DOHH2 (cell line): Measurements from ENCODE around the gene GDI1.
"Not testable (repeated sequence)": the region's sequence is repeated elsewhere in the genome, so short reads cannot be mapped to it uniquely, and the experiment has no call there.

Experiments used
- H3F3A ChIP-seq: fragments of 200-600 bp; sonication (generic), shearing (Covaris generic); 2 replicates; pipeline ENCODE4 v1.6.0; 2016; ENCODE audit warnings: antibody characterized with exemption, mild to moderate bottlenecking; ENCODE audit not compliant: control insufficient read depth, insufficient read depth
- H3K27ac ChIP-seq: fragments of 200-600 bp; sonication (generic); 2 replicates; pipeline ENCODE4 v1.5.1; 2014; ENCODE audit warnings: low read depth, mild to moderate bottlenecking, low read length, moderate library complexity
- H3K27me3 ChIP-seq: fragments of 200-600 bp; sonication (generic); 2 replicates; pipeline ENCODE4 v1.6.1; 2014; ENCODE audit warnings: mild to moderate bottlenecking, low read length, mixed read lengths; ENCODE audit not compliant: control insufficient read depth
- H3K36me3 ChIP-seq: fragments of 200-600 bp; sonication (generic); 2 replicates; pipeline ENCODE4 v1.6.1; 2014; ENCODE audit warnings: mild to moderate bottlenecking, low read length, moderate library complexity, mixed read lengths; ENCODE audit not compliant: control insufficient read depth
- H3K4me1 ChIP-seq: fragments of 200-600 bp; sonication (generic); 2 replicates; pipeline ENCODE4 v1.6.1; 2014; ENCODE audit warnings: mild to moderate bottlenecking, low read length, mixed read lengths; ENCODE audit not compliant: control insufficient read depth
- H3K4me2 ChIP-seq: fragments of 200-600 bp; sonication (generic); 2 replicates; pipeline ENCODE4 v1.6.0; 2014; ENCODE audit warnings: mild to moderate bottlenecking, low read length, moderate library complexity
- H3K4me3 ChIP-seq: fragments of 200-600 bp; sonication (generic); 2 replicates; pipeline ENCODE4 v1.5.1; 2014; ENCODE audit warnings: mild to moderate bottlenecking, low read length, mixed read lengths
- H3K79me2 ChIP-seq: fragments of 200-600 bp; sonication (generic); 2 replicates; pipeline ENCODE4 v1.6.1; 2014; ENCODE audit warnings: mild to moderate bottlenecking, low read length, mixed read lengths; ENCODE audit not compliant: control insufficient read depth
- H3K9me2 ChIP-seq: fragments of 200-600 bp; sonication (generic); replicated peaks from 2 replicates; pipeline ENCODE4 v1.6.1; 2014; ENCODE audit warnings: mild to moderate bottlenecking, low read length, mixed read lengths; ENCODE audit not compliant: control insufficient read depth
- H3K9me3 ChIP-seq: fragments of 200-600 bp; sonication (generic); 2 replicates; pipeline ENCODE4 v1.6.1; 2014; ENCODE audit warnings: antibody characterized with exemption, low read length, mixed read lengths; ENCODE audit not compliant: control insufficient read depth, insufficient read depth
- H4K20me1 ChIP-seq: fragments of 200-600 bp; sonication (generic); 2 replicates; pipeline ENCODE4 v1.6.0; 2014; ENCODE audit warnings: low read depth, mild to moderate bottlenecking, antibody characterized with exemption, low read length, moderate library complexity; ENCODE audit not compliant: control insufficient read depth, insufficient read depth
- EZH2phosphoT487 ChIP-seq: fragments of 200-600 bp; sonication (generic); IDR thresholded peaks from 2 replicates; pipeline ENCODE4 v1.6.1; 2017; ENCODE audit warnings: borderline replicate concordance, mild to moderate bottlenecking, antibody characterized with exemption, low read length, moderate library complexity, mixed read lengths
- TF ChIP-seq, protein P1 (sequence below): fragments of 200-600 bp; sonication (generic); IDR thresholded peaks from one replicate; pipeline ENCODE4 v1.5.1; 2014; ENCODE audit warnings: antibody characterized with exemption, mild to moderate bottlenecking, low read depth, low read length; ENCODE audit not compliant: poor library complexity, severe bottlenecking

The GDI1 gene

DNA sequence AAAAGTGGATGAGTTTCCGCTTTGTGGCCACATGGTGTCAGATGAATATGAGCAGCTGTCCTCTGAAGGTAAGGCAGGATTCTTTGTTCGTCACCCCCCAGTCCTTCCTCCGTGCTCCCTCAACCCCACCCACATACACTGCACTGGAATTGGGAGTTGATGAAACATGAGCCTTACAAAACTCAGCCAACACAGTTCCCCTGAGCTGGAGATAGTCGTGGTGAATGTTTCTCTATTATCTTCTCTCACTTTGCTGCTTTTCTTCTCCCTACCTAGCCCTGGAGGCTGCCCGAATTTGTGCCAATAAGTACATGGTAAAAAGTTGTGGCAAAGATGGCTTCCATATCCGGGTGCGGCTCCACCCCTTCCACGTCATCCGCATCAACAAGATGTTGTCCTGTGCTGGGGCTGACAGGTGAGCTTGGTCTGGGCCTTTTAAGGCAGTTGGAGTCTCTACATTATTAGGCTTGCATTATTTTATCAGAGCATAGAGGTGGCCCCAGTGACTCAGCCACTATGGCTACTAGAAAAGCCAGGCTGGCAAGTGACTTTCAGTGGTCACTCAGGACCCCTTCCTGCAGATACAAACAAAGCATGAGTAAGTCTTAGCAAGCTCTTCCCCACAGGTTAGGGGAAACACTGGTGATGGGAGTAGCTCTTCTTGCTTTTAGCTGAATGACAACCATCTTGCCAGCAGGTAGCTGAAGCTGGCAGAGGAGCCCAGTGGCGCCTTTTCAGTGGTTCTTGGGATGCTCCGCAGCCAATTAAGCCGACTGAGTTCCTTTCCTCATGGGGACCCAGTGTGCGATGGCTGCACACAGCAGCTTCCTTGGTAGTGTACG, 37.2 kb upstream of the GDI1 start:
- peaks cover 29% of the 10 kb centered on the region for H3F3A ChIP-seq
- H3K79me2 ChIP-seq, result peaks cover 28% of the 10 kb centered on the region

GRCh38 chrX:154400369-154400817, 36.6 kb upstream of the GDI1 start:
- H3K27ac ChIP-seq, H3K9me3 ChIP-seq, H3K4me3 ChIP-seq, H3K27me3 ChIP-seq, H3K9me2 ChIP-seq, H4K20me1 ChIP-seq: not testable (repeated sequence)
- peaks cover 33% of the 10 kb centered on the region for H3K36me3 ChIP-seq
- H3K4me1 ChIP-seq, result peaks cover 17% of the 10 kb centered on the region
- peak overlapping the region; percentile 86; the same call in 1 of the 2 replicates for H3K4me2 ChIP-seq
- H3F3A ChIP-seq, result peaks cover 29% of the 10 kb centered on the region
- peaks cover 28% of the 10 kb centered on the region for H3K79me2 ChIP-seq

More for the DNA sequence above, 37.2 kb upstream of the GDI1 start:
- TF ChIP-seq EZH2phosphoT487, result no peak
- TF ChIP-seq, protein P1, sequence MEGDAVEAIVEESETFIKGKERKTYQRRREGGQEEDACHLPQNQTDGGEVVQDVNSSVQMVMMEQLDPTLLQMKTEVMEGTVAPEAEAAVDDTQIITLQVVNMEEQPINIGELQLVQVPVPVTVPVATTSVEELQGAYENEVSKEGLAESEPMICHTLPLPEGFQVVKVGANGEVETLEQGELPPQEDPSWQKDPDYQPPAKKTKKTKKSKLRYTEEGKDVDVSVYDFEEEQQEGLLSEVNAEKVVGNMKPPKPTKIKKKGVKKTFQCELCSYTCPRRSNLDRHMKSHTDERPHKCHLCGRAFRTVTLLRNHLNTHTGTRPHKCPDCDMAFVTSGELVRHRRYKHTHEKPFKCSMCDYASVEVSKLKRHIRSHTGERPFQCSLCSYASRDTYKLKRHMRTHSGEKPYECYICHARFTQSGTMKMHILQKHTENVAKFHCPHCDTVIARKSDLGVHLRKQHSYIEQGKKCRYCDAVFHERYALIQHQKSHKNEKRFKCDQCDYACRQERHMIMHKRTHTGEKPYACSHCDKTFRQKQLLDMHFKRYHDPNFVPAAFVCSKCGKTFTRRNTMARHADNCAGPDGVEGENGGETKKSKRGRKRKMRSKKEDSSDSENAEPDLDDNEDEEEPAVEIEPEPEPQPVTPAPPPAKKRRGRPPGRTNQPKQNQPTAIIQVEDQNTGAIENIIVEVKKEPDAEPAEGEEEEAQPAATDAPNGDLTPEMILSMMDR, result no peak
- Histone ChIP-seq H3K4me3 (peak overlapping the region; percentile 95), H3K27ac (peak overlapping the region; percentile 93), H4K20me1 (no peaks in the 10 kb centered on the region), H3K4me1 (peaks cover 17% of the 10 kb centered on the region), H3K27me3 (no peaks in the 10 kb centered on the region), H3K36me3 (peaks cover 33% of the 10 kb centered on the region), H3K4me2 (peak overlapping the region; percentile 86), H3K9me3 (no peaks in the 10 kb centered on the region), H3K9me2 (no peaks in the 10 kb centered on the region)

DNA sequence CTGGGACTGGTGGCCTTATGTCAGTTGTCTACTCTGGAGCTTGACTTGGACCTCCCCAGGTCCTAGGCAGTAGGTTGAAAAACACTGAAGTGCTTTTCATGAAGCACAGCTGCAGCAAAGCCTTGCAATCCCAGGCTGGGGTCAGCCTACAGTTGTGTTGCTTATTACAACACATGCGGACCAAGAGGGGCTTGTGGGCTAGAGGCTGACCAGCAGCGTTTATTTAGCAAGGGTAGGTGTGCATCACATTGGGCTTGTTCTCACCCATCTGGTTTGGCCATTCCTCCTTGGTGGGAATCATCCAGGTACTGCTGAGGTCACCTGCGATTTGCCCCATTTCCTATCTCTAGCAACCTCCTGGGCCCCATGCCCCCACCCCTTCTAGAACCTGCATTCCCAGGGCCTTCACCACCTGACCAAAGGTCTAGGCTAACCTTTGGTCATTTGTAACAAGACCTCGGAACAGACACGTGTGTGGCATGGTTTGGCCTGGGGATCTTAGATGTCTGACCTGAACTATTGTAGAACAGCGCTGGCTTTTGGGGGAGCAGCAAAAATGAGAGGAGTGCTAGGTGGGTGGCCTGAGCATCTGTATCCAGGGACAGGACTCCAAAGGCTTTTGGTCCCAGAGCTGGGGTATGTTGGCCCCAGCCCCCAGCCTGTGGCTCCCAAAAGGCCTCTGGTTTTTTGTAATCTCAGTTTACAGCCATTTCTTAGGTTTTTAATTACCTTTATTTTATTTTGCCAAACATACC, 35.7 kb upstream of the GDI1 start:
- no peak overlapping the region for H3K4me3 ChIP-seq
- H3K36me3 ChIP-seq, result peaks cover 33% of the 10 kb centered on the region
- H3K9me3 ChIP-seq, result no peaks in the 10 kb centered on the region
- no peak for TF ChIP-seq EZH2phosphoT487
- TF ChIP-seq, protein P1, result no peak
- no peak overlapping the region for H3K27ac ChIP-seq
- no peaks in the 10 kb centered on the region for H3K9me2 ChIP-seq
- peaks cover 29% of the 10 kb centered on the region for H3F3A ChIP-seq
- H3K4me2 ChIP-seq, result no peak overlapping the region
- no peaks in the 10 kb centered on the region for H3K27me3 ChIP-seq
- H3K4me1 ChIP-seq, result peaks cover 17% of the 10 kb centered on the region
- peaks cover 28% of the 10 kb centered on the region for H3K79me2 ChIP-seq
- no peaks in the 10 kb centered on the region for H4K20me1 ChIP-seq
